ENCODE data around the gene PYGB.

PYGB gene

DNA sequence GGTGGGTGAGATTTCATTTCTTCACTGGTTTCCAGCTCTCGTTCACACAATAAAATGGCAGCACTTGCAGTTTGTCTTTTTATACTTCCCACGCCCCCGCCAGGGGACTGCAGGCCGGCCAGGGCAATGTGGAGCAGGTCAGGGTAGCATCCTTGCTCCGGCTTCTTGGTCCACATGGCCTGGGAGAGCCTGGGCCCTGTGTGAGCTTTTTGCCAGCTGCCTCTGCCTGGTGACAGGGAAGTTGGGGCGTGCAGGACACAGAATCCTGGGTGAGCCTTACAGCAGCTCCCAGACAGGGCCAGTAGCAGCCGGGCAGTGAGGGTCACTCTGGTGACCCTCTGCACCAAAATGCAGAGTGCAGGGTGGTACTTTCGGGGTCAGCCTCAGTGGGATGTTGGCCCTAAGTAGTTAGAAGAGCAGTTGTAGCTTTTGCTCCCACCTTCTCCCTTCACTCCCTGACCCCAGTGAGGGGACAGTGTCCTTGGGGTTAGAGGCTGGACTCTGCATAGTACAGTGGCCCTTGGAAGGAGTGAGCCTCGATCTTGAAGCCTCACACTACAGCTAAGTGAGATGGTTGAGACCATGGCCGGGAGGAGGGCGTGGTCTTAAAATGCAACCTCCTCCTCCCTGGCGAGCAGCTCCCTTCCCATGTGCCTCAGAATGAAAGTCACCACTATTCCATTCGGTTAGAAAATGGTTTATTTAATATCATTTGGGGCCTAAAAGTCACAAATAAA is 23.8 kb downstream of the PYGB start:
- DNase-seq (ENCODE audit: low spot score) = no peak

GRCh38 chr20:25272223-25273000 is 24.5 kb downstream of the PYGB start:
- no peak for DNase-seq (ENCODE audit: low spot score)

GRCh38 chr20:25273046-25273445 is 25.2 kb downstream of the PYGB start:
- no peak for DNase-seq (ENCODE audit: low spot score)

DNA sequence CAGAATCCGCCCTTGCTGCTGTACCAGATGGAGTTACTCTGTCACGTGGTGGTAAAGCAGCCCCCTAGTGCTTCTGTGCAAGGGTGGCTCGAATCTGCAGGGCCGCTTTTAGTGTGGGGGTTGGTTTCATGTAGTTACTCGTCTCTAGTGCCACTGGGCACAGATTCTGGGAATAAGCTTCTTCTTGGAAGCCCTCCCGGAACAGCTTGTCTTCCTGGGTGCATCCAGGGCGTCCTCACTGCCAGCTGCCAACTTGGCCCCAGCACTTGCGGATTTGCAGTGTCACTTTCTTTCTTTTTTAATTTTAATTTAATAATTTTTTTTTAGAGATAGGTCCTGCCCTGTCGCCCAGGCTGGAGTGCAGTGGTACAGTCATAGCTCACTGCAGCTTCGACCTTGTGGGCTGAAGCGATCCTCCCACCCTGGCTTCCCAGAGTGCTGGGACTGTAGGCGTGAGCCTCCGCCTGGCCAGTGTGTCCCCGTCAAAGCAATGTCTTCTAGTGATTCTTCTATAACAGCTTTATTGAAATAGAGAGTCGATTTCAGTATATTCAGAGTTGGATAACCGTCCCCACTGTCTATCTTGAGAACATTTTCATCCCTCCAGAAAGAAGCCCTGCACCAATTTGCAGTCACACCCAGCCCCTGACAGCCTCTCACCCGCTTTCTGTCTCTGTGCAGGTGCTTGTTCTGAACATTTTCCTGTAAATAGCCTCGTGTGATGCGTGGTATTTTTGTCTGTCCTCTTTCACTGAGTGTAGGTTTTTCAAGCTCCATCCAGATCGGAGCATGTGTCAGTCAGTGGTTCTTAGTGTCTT is 25.9 kb downstream of the PYGB start:
- peak; percentile 77 for DNase-seq (ENCODE audit: low spot score)

GRCh38 chr20:25274481-25274880 is 26.6 kb downstream of the PYGB start:
- DNase-seq (ENCODE audit: low spot score) = no peak

GRCh38 chr20:25274891-25275812 is 27.3 kb downstream of the PYGB start:
- DNase-seq (ENCODE audit: low spot score) = no peak

- DNase-seq (ENCODE audit: low spot score) = no peak
These were observed 28.1 kb downstream of the PYGB start for GRCh38 chr20:25275813-25276532.

DNA sequence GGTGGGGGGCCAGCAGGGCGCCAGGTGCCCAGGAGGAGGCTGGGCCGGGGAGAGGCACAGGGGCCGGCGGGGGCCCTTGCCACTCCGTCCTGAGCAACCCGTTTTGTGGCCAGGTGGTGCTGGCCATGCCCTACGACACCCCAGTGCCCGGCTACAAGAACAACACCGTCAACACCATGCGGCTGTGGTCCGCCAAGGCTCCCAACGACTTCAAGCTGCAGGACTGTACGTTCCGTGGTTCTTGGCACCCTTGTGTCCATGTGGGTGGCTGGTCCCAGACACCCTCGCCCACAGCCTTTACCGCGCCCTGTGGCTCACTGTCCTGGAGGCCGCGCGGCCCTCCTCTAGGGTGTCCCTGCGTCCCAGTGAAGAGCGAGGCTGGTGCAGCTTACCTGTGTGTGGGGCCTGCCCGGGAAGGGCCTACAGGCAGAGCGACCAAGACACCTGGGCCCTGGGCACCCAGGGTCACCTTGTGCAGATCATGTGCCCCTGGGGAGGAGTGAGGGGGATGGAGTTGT is 28.7 kb downstream of the PYGB start:
- DNase-seq (ENCODE audit: low spot score) = no peak

DNA sequence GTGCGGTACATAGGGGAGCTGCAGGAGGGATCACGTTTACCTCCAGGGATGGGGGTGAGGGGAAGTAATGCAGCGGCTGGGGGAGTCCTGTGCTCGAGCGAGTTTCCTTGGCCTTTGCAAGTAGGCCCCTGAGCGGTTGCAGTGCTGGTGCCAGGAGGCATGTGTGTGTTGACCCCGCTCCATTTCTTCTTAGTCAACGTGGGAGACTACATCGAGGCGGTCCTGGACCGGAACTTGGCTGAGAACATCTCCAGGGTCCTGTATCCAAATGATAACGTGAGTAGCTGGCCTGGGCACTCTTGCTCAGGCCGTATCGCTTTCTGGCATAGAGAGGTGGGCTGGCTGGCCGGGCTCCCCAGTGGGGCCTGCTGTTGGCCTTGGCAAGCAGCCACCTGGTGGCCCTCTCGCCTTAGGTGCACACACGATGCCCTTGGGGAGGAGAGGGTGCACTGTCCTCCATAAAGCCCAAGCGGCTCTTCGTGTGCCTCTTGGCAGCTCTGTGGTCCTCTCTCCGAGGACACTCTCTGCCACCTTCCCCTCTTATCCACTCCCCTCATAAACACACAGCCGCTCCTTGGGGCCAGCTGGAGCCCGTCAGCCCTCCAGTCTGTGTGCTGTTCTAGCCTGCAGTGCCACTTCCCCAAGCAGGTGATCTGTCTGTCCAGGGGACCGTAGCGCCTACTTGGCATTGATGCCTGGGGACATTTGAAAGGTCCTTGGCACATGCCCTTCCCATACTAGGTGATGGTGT is 29.3 kb downstream of the PYGB start:
- DNase-seq (ENCODE audit: low spot score) = no peak

GRCh38 chr20:25277941-25278521 is 30.1 kb downstream of the PYGB start:
- DNase-seq (ENCODE audit: low spot score) = no peak

GRCh38 chr20:25278636-25279361 is 30.9 kb downstream of the PYGB start:
- DNase-seq (ENCODE audit: low spot score) = no peak

DNA sequence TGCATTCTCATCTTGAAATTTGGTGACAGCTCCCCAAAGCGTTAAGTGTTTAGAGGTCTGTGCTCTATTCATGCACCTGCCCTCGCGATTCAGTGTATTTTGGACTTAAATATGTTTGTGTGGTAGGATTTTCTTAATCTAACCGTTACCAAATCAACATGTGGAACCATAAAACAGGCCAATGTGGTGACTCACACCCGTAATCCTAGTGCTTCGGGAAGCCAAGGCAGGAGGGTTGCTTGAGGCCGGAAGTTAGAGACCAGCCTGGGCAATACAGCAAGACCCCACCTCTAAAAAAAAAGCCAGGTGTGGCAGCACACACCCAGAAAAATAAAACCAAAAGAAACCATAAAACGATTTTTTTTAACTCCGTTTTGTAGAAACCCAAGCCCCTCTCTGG is 31.5 kb downstream of the PYGB start:
- no peak for DNase-seq (ENCODE audit: low spot score)

DNA sequence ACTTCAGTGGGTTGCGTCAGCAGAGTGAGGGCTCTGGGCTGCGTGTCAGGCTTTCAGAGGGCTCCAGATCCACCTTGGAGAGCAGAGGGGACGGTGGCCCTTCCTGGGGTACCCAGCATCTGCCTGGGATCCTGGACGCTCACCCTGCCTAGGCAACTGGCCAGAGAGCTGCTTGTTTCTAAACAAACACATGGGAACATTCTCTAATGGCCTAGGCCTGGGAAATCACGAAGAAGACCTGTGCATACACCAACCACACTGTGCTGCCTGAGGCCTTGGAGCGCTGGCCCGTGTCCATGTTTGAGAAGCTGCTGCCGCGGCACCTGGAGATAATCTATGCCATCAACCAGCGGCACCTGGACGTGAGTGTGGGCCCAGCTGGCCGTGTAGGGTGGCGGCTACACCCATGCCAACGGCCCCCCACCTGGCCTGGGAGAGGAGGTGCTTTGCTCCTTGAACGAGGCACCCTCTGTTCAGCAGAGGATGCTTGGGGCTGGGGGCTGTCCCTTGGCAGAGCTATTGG is 32.2 kb downstream of the PYGB start:
- peak; percentile 62 for DNase-seq (ENCODE audit: low spot score)

DNA sequence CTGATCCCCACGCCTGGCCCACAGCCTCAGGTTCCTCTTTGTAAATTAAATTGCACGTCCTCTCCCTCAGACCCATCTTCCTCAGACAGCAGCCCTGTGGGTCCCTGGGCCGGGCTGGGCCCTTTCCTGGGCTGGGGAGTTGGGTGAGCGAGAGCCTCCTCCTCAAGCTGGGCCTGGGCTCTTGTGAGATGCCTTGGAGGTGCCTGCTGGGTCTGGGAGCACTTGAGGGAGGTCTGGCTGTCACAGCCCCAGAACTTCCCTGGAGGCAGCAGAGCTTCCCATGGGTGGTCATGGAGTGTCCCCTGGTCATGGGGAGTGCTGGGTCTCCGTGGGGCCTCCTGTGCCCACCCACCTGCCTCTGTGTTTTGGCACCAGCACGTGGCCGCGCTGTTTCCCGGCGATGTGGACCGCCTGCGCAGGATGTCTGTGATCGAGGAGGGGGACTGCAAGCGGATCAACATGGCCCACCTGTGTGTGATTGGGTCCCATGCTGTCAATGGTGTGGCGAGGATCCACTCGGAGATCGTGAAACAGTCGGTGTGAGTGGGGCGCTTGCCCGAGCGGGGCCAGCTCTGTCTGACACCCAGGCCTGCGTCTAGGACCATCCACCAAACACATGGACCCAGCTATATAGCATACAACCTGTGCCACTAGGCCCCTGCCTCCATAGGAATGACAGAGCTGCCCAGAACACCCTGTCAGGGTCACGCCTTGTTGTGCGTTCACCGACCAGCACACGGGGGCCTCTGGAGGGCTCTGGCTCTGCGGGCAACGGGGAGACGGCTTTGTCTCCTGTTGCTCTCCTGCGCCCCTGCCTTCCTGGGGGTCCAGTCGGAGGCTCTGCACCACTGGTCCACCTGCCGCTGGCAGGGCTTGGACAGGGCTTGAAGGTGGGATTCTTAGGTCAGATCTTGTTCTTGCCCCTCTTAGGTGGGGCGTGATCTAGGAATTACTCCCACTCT is 33.0 kb downstream of the PYGB start:
- no peak for DNase-seq (ENCODE audit: low spot score)

DNA sequence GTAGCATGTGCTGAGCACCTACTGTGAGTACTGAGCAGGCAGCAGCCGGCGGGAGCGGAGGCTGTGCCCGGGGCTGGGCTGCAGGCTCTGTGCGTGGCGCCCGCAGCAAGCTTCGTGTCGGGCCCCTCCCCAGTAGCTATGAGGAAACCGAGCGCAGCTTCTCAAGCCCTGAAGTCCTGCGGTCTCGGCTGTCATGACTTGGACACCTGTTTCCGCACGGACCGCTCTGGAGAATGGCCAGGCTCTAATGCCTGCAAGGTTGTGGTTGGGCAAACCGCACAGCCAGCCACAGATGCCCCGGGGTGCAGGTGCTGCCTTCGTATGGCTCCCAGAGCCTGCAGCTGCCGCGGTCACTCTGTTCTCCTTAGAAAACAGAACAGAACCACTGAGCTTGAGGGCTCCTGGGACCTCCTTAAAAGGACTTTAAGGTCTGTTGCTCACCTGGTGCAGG is 33.7 kb downstream of the PYGB start:
- peak; percentile 58 for DNase-seq (ENCODE audit: low spot score)

DNA sequence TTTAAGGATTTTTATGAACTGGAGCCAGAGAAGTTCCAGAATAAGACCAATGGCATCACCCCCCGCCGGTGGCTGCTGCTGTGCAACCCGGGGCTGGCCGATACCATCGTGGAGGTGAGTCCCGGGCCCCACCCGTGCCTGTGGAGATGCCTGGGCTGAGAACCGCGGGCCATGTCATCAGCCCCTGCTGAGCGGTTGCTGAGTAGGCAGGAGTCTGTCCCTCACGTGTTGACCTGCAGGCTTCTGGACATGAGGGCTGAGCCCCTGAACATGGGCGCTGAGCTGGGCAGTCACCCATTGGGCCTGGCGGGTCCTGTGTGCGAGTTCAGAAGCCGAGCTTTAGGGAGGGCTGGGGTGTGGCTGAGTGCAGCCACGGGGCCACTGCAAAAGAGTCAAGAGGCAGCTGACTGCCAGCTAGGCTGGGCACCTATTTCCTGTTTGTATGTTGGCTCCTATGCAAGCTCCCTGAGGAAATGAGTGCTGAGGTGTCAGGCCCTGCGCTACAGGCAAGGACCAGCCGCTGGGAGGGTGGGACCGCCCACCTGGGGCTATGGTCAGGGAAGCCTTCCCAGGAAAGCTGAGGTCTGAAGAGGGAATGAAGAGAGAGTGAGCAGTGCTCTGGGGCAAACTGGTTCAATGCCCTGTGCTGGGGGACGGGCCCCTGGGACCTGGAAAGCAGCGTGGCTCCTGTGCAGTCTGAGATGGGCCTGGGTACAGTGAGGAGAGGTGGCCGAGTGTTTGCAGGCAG is 34.3 kb downstream of the PYGB start:
- no peak for DNase-seq (ENCODE audit: low spot score)

- no peak for DNase-seq (ENCODE audit: low spot score)
These were observed 34.9 kb downstream of the PYGB start for GRCh38 chr20:25282796-25283195.
